ENCODE measurements around the gene PSMA5. TPM values are rescaled to one million over a fixed set of nuclear protein-coding genes. Genes with fewer than 3 reads are reported as not detected.

Gene PSMA5
- polyA plus RNA-seq, 1 donor from 2014 or later, result 99.8 TPM

DNA sequence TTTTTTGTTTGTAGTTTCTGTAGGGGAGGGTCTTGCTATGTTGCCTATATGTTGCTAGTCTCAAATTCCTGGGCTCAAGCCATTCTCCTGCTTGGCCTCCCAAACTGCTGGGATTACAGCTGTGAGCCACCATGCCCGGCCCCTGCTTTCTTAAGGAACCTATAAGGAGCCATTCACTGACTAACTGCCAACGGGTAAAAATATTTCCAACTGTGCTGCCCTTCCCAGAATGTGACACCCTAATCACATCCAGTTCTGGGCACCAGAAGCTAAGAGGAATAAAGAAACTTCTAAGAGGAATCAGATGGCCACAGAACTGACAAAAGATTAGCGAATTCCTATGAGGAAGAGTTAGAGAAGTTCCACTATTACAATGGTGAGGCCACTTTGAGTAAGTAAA, 46.5 kb upstream of the PSMA5 start:
- H3K4me3 ChIP-seq (ENCODE audit: low read length), result no peak overlapping the region
- H4K20me1 ChIP-seq (ENCODE audit: insufficient read depth), result no peaks in the 10 kb centered on the region
- no peak for TF ChIP-seq SMC3 (conservative IDR thresholded peaks at IDR 0.05; ENCODE audit: poor library complexity)
- no peak for TF ChIP-seq TAF1 (IDR thresholded peaks at IDR 0.05; ENCODE audit: low read depth)
- no peak overlapping the region for H2AFZ ChIP-seq (ENCODE audit: low read depth, low read length)
- H3K36me3 ChIP-seq (ENCODE audit: insufficient read depth, low read length), result no peaks in the 10 kb centered on the region
- no peak overlapping the region for H3K27ac ChIP-seq (ENCODE audit: low read length)
- no peaks in the 10 kb centered on the region for H3K9me2 ChIP-seq (ENCODE audit: insufficient read depth, low read length)
- H3K9me3 ChIP-seq (ENCODE audit: low read length), result no peaks in the 10 kb centered on the region
- no peak overlapping the region for H3K9ac ChIP-seq (ENCODE audit: low read length)
- H3K27me3 ChIP-seq (ENCODE audit: insufficient read depth, low read depth, low read length), result peaks cover 43% of the 10 kb centered on the region
- no peaks in the 10 kb centered on the region for H3K79me2 ChIP-seq (replicated peaks; ENCODE audit: insufficient read depth, low read length)
- no peak overlapping the region for H3K4me2 ChIP-seq (ENCODE audit: low read length)
- no peaks in the 10 kb centered on the region for H3F3A ChIP-seq (ENCODE audit: insufficient read depth, low read length, poor library complexity, severe bottlenecking)

DNA sequence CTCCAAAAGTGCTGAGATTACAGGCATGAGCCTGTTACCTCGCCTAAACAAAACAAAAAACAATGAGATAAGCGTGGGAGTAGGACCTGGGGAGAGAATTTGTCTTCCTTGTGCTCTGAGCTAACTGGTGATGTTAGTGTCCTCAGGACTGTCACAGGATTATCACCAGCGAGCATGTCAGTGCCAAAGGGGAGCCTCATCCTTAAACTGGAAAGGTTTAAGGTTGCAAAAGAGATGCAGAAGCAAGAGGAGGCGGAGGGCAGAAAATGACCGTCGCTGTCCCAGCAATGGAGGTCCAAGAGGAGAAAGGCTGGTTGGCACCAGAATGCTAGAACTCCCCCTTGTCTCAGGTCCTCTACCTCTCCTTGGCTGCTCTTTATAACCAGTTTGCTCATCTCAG, 44.0 kb upstream of the PSMA5 start:
- no peaks in the 10 kb centered on the region for H3K9me2 ChIP-seq (ENCODE audit: insufficient read depth, low read length)
- no peaks in the 10 kb centered on the region for H3K79me2 ChIP-seq (replicated peaks; ENCODE audit: insufficient read depth, low read length)
- H3K9me3 ChIP-seq (ENCODE audit: low read length), result no peaks in the 10 kb centered on the region
- no peaks in the 10 kb centered on the region for H4K20me1 ChIP-seq (ENCODE audit: insufficient read depth)
- H3K27ac ChIP-seq (ENCODE audit: low read length), result no peak overlapping the region
- no peak overlapping the region for H3K4me3 ChIP-seq (ENCODE audit: low read length)
- peaks cover 64% of the 10 kb centered on the region for H3K27me3 ChIP-seq (ENCODE audit: insufficient read depth, low read depth, low read length)
- no peaks in the 10 kb centered on the region for H3K36me3 ChIP-seq (ENCODE audit: insufficient read depth, low read length)
- no peaks in the 10 kb centered on the region for H3F3A ChIP-seq (ENCODE audit: insufficient read depth, low read length, poor library complexity, severe bottlenecking)
- H3K4me2 ChIP-seq (ENCODE audit: low read length), result no peak overlapping the region
- no peak overlapping the region for H2AFZ ChIP-seq (ENCODE audit: low read depth, low read length)
- no peak overlapping the region for H3K9ac ChIP-seq (ENCODE audit: low read length)
- TF ChIP-seq, protein P1, sequence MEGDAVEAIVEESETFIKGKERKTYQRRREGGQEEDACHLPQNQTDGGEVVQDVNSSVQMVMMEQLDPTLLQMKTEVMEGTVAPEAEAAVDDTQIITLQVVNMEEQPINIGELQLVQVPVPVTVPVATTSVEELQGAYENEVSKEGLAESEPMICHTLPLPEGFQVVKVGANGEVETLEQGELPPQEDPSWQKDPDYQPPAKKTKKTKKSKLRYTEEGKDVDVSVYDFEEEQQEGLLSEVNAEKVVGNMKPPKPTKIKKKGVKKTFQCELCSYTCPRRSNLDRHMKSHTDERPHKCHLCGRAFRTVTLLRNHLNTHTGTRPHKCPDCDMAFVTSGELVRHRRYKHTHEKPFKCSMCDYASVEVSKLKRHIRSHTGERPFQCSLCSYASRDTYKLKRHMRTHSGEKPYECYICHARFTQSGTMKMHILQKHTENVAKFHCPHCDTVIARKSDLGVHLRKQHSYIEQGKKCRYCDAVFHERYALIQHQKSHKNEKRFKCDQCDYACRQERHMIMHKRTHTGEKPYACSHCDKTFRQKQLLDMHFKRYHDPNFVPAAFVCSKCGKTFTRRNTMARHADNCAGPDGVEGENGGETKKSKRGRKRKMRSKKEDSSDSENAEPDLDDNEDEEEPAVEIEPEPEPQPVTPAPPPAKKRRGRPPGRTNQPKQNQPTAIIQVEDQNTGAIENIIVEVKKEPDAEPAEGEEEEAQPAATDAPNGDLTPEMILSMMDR (IDR thresholded peaks at IDR 0.05; ENCODE audit: poor library complexity, severe bottlenecking), result no peak
- TF ChIP-seq EZH2 (IDR thresholded peaks at IDR 0.05; ENCODE audit: borderline replicate concordance, insufficient read depth, low read length, poor library complexity, severe bottlenecking), result no peak
- no peak for TF ChIP-seq REST (IDR thresholded peaks at IDR 0.05; ENCODE audit: borderline replicate concordance)

GRCh38 chr1:109468903-109469302, 42.7 kb upstream of the PSMA5 start:
- Histone ChIP-seq H3K27ac (ENCODE audit: low read length) (no peak overlapping the region), H4K20me1 (ENCODE audit: insufficient read depth) (no peaks in the 10 kb centered on the region), H3K9ac (ENCODE audit: low read length) (no peak overlapping the region), H3K27me3 (ENCODE audit: insufficient read depth, low read depth, low read length) (peaks cover 73% of the 10 kb centered on the region), H3K79me2 (replicated peaks; ENCODE audit: insufficient read depth, low read length) (no peaks in the 10 kb centered on the region), H3K9me3 (ENCODE audit: low read length) (no peaks in the 10 kb centered on the region), H3K4me3 (ENCODE audit: low read length) (no peak overlapping the region), H3K36me3 (ENCODE audit: insufficient read depth, low read length) (no peaks in the 10 kb centered on the region), H3K9me2 (ENCODE audit: insufficient read depth, low read length) (no peaks in the 10 kb centered on the region), H3K4me2 (ENCODE audit: low read length) (no peak overlapping the region), H2AFZ (ENCODE audit: low read depth, low read length) (no peak overlapping the region), H3F3A (ENCODE audit: insufficient read depth, low read length, poor library complexity, severe bottlenecking) (no peaks in the 10 kb centered on the region)
- TF ChIP-seq TAF1 (IDR thresholded peaks at IDR 0.05; ENCODE audit: low read depth) (no peak), RAD21 (conservative IDR thresholded peaks at IDR 0.05) (no peak), POLR2AphosphoS5 (IDR thresholded peaks at IDR 0.05) (no peak), SMC3 (conservative IDR thresholded peaks at IDR 0.05; ENCODE audit: poor library complexity) (no peak), REST (IDR thresholded peaks at IDR 0.05; ENCODE audit: borderline replicate concordance) (no peak)
- TF ChIP-seq, protein P1 (IDR thresholded peaks at IDR 0.05; ENCODE audit: poor library complexity, severe bottlenecking), result no peak

Measured in neural cell (in vitro differentiated cells).